Gastrocnemius medialis (tissue), 4 donors: ENCODE results near the gene TRAF7. TPM values are rescaled to one million over a fixed set of nuclear protein-coding genes. Genes with fewer than 3 reads are reported as not detected.
"Not testable (repeated sequence)": the region's sequence is repeated elsewhere in the genome, so short reads cannot be mapped to it uniquely, and the experiment has no call there.

Experiments used
- ATAC-seq, 2 donors: fragments of 150-250 bp; one replicate each; pipeline ENCODE4 v1.9.1; 2016
- DNase-seq, 2 donors: peaks; one replicate each; pipeline ENCODE4 v3.0.0-alpha.2; 2019
- H3K27ac ChIP-seq, 4 donors: fragments of 200-600 bp; sonication (generic); 1 replicate in 1 of 4; 2 replicates in 3 of 4; pipeline ENCODE4 v1.5.1; 2016 to 2018; ENCODE audit warnings: mild to moderate bottlenecking in 2 of 4, moderate library complexity in 1 of 4
- H3K27me3 ChIP-seq, 3 donors: fragments of 200-600 bp; sonication (generic) in 2 of 3; 1 replicate in 1 of 3; 2 replicates in 2 of 3; pipeline versions ENCODE4 v1.5.1 to v1.6.0; 2016 to 2019; ENCODE audit warnings: mild to moderate bottlenecking in 1 of 3, moderate library complexity in 1 of 3
- H3K36me3 ChIP-seq, 2 donors: fragments of 200-600 bp; sonication (generic) in 1 of 2; one replicate each; pipeline ENCODE4 v1.5.1; 2017 to 2018
- H3K4me1 ChIP-seq, 2 donors: fragments of 200-600 bp; sonication (generic) in 1 of 2; one replicate each; pipeline ENCODE4 v1.5.1; 2016 to 2017; ENCODE audit warnings: mild to moderate bottlenecking in 2 of 2
- H3K4me3 ChIP-seq, 4 donors: fragments of 200-600 bp; sonication (generic) in 3 of 4; 1 replicate in 1 of 4; 2 replicates in 3 of 4; pipeline ENCODE4 v1.5.1; 2016 to 2019; ENCODE audit warnings: mild to moderate bottlenecking in 2 of 4
- H3K9me3 ChIP-seq, 3 donors: fragments of 200-600 bp; sonication (generic) in 2 of 3; 1 replicate in 1 of 3; 2 replicates in 2 of 3; pipeline ENCODE4 v1.5.1; 2016 to 2019
- POLR2A ChIP-seq, 2 donors: fragments of 450-650 bp; IDR thresholded peaks; one replicate each; pipeline ENCODE4 v1.6.1; 2017; ENCODE audit warnings: antibody characterized with exemption in 2 of 2, mild to moderate bottlenecking in 2 of 2, moderate library complexity in 2 of 2
- in situ Hi-C, 4 donors: fragments of 200-750 bp; cut with MboI; loops; one replicate each; pipeline versions ENCODE4 v1.15.0 to v1.8.0; 2017; ENCODE audit warnings: low sequenced_read_pairs in 4 of 4
- intact Hi-C: fragments of 100-400 bp; cut with DNase I; formaldehyde crosslinking; loops from one replicate; pipeline ENCODE4 v1.15.1; 2023; ENCODE audit warnings: low total_unique reads
- total RNA-seq, 4 donors: library from RNA; depleted of rRNA; stranded (reverse); fragments of >200 nt; gene quantifications; one replicate each; pipeline versions ENCODE4 v1.1.0 to v1.2.3, GENCODE V29; 2016
- TF ChIP-seq, protein P1 (sequence below), 5 experiments: fragments of 450-650 bp in 3 of 5; fragments of 200-600 bp in 2 of 5; sonication (generic) in 2 of 5; IDR thresholded peaks in 4 of 5; conservative IDR thresholded peaks in 1 of 5; 1 replicate in 4 of 5; 2 replicates in 1 of 5; pipeline ENCODE4 v1.5.1; 2016 to 2019; ENCODE audit warnings: antibody characterized with exemption in 5 of 5, mild to moderate bottlenecking in 3 of 5, moderate library complexity in 3 of 5

TRAF7 gene
- total RNA-seq, 4 donors from 2014 or later = 39.5 to 71.4 (median 55.9) TPM

DNA sequence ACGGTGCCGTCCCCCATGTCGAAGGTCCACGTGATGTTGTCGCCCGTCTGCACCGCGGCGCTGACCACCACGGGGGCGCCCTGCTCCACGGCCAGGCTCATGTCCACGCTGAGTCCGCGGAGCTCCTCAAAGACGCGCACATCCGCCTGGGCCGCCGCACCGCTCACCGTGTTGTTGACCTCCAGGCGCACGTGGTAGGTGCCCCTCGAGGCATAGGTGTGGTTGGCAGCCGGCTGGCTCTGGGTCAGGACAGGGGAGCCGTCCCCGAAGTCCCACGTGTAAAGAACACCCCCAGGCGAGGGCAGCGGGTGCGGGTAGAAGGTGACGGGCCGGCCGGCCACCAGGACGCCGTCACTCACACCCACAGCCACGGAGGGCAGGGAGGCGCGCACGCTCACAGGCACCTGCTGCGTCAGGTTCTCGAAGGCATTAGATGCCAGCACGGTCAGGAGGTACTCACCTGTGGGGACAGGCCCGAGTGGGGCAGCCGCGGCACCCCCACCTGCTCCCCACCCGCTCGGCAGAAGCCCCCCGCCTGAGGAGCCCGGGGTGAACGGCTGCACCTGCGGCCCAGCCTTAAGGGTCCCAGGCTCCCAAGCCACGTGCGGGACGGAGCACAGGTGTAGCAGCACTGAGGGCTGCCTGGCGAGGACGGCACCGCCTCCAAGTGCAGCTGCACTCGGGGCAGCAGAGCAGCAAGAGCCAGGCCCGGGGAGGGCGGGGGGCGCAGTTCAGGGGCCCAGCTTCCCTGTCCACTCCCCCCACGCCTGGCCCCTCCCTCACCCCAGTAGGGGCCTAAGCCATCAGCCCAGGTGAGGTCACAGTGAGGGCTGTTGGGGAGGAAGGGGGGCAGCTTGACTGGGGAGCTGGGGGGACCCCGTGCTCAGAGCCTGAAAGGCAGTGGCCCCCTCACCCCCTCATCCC, 43.9 kb upstream of the TRAF7 start:
- H3K4me1 ChIP-seq, H3K4me3 ChIP-seq, H3K27me3 ChIP-seq, in situ Hi-C loops, H3K9me3 ChIP-seq, ATAC-seq, intact Hi-C loops, DNase-seq: not testable (repeated sequence)
- H3K27ac ChIP-seq = peak overlapping the region in 2 of 4 donors; percentile 58 to 64
- peaks cover 0 to 61% of the 10 kb centered on the region in 2 donors for H3K36me3 ChIP-seq

DNA sequence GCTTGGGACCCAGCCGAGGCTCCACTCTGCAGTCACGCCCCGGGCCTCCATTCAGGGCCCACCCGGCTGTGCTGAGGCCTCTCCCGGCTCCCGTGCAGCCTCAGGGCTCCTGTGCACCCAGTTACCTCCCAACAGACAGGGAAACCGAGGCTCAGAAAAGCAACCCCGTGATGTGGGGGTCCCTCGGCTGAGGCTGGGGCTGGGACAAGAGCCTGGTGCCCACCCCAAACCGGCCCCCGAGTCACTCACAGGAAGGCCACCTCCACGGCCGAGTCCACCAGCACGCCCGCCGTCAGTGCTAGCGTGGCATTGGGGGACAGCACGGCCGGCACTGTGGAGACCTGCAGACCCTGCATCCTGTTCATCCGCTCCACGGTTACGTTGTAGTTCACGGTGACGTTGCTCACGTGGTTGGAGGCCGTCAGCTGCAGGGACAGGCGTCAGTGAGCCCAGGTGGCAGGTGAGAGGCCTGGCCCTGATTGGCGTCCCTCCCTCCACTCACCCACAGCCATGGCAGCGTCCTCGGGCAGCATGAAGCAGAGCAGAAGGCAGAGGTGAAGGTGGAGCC, 43.0 kb upstream of the TRAF7 start:
- ATAC-seq, H3K27ac ChIP-seq, intact Hi-C loops, H3K4me3 ChIP-seq, H3K9me3 ChIP-seq, DNase-seq, H3K27me3 ChIP-seq, in situ Hi-C loops: not testable (repeated sequence)
- Histone ChIP-seq H3K36me3 (peaks cover 0 to 53% of the 10 kb centered on the region in 2 donors), H3K4me1 (peaks cover 10 to 12% of the 10 kb centered on the region in 2 donors)

DNA sequence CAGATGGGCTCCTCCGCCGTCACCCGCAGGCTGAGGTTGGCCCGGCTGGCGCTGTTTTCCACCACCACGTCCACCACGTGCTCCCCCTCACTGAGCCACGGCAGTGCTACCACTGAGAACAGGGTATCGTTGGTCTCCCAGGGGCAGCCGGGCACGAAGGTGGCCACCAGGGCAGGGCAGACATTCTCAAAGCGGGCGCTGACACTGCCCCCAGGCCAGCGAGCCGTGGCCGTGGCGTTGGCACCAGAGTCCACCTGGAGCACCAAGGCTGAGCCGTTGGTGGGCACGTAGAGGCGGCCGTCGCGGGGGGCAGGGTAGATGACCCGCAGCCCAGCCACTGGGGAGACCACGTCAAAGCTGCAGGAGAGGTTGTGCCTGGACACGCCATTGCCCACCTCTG, 41.4 kb upstream of the TRAF7 start:
- not testable (repeated sequence) for ATAC-seq
- peaks cover 18 to 24% of the 10 kb centered on the region in 2 donors for H3K4me1 ChIP-seq
- peaks cover 0 to 43% of the 10 kb centered on the region in 2 donors for H3K36me3 ChIP-seq

DNA sequence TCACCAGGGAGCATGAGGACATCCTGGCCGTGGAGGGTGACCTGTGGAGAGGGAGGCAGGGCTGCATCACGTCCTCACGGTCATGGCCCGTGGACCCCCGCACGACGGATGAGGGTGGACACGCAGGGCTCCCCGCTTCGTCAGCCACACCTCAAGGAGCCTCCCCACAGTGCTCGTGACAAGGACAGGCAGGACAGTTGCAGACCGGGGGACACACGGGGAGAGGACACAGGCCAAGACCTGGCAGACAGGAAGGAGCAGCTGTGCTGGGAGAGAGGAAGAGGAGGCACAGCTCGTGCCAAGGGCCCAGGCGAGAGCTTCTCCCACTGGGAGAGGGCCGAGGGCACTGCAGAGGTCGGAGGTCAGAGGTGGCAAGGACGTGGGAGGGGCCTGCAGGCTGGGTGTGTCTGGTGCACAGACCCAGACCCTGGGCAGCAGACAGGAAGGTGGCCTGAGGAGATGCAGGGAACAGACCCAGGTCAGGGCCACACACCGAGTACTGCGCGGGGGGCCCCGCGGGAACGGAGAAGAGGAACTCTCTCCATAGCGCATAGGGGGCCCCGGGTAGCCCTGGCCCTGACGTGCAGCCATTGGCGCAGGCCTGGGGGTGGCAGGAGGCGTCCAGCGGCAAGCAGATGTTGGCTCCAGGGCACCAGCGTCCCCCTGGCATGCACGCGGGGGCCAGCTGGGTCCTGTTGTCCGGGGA, 40.5 kb upstream of the TRAF7 start:
- in situ Hi-C loops = not testable (repeated sequence)
- peak; percentile 30 to 74 for DNase-seq

More for the DNA sequence above, 41.4 kb upstream of the TRAF7 start:
- H3K4me3 ChIP-seq, in situ Hi-C loops, H3K9me3 ChIP-seq, H3K27me3 ChIP-seq, intact Hi-C loops, DNase-seq: not testable (repeated sequence)
- peak overlapping the region in 3 of 4 donors; percentile 18 to 83 (median 63) for H3K27ac ChIP-seq

DNA sequence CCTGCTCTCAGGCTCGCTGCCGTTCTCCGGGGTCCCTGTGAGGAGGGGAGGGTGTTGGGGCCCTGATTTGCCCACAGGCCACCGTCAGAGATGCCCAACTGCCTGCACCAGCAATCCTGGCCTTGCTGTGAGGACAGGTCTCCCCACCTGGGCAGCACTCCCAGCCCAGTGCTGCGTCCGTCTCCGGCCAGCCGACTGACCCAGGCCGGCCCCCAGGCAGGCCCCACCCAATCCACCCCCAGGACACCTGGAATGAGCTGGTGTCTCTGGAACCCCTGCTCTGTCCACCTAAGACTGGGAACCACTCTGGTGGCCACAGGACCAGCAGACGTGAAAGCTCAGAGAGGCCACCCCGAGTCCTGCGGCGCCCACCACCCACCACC, 40.0 kb upstream of the TRAF7 start:
- DNase-seq = no peak

More for the DNA sequence above, 40.5 kb upstream of the TRAF7 start:
- H3K4me3 ChIP-seq, H3K9me3 ChIP-seq, intact Hi-C loops, H3K27me3 ChIP-seq, ATAC-seq: not testable (repeated sequence)
- Histone ChIP-seq H3K27ac (peak overlapping the region; percentile 33 to 83 (median 51)), H3K36me3 (peaks cover 0 to 37% of the 10 kb centered on the region in 2 donors), H3K4me1 (peaks cover 18 to 31% of the 10 kb centered on the region in 2 donors)

DNA sequence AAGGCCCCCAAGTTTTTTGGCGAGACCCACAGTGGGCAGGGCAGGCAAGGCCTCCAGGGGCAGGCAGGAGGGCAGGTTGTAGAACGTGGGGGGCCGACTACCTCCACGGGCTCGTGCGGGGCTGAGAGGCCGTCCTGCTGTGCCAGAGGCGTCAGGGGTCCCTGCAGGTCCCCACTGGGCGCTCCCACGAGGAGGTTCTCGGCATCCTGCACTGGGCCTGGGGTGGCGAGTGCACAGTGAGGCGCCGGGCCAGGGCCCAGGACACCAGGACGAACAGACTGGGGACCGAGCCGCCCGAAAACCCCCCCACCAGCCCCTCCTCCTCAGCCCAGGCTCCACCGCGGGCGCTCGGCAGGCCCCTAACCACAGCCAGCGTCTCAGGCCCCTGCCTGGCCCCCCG, 39.2 kb upstream of the TRAF7 start:
- Histone ChIP-seq H3K27ac (peak overlapping the region in 3 of 4 donors; percentile 45 to 72 (median 50)), H3K4me1 (peaks cover 30 to 45% of the 10 kb centered on the region in 2 donors), H3K36me3 (peaks cover 0 to 24% of the 10 kb centered on the region in 2 donors)
- intact Hi-C loops, H3K4me3 ChIP-seq, H3K27me3 ChIP-seq, in situ Hi-C loops, DNase-seq, ATAC-seq, H3K9me3 ChIP-seq: not testable (repeated sequence)

More for the DNA sequence above, 40.0 kb upstream of the TRAF7 start:
- TF ChIP-seq, protein P1, sequence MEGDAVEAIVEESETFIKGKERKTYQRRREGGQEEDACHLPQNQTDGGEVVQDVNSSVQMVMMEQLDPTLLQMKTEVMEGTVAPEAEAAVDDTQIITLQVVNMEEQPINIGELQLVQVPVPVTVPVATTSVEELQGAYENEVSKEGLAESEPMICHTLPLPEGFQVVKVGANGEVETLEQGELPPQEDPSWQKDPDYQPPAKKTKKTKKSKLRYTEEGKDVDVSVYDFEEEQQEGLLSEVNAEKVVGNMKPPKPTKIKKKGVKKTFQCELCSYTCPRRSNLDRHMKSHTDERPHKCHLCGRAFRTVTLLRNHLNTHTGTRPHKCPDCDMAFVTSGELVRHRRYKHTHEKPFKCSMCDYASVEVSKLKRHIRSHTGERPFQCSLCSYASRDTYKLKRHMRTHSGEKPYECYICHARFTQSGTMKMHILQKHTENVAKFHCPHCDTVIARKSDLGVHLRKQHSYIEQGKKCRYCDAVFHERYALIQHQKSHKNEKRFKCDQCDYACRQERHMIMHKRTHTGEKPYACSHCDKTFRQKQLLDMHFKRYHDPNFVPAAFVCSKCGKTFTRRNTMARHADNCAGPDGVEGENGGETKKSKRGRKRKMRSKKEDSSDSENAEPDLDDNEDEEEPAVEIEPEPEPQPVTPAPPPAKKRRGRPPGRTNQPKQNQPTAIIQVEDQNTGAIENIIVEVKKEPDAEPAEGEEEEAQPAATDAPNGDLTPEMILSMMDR (IDR thresholded peaks at IDR 0.05 in 4 of 5, conservative IDR thresholded peaks at IDR 0.05 in 1 of 5) = no peak
- TF ChIP-seq POLR2A (IDR thresholded peaks at IDR 0.05) = no peak
- in situ Hi-C loops = no loop called here
- Histone ChIP-seq H3K9me3 (no peaks in the 10 kb centered on the region), H3K4me1 (peaks cover 22 to 37% of the 10 kb centered on the region in 2 donors), H3K27me3 (no peaks in the 10 kb centered on the region), H3K4me3 (no peak overlapping the region), H3K36me3 (peaks cover 0 to 31% of the 10 kb centered on the region in 2 donors), H3K27ac (peak overlapping the region in 2 of 4 donors; percentile 63 to 83)
- intact Hi-C loops = no loop called here
- no peak for ATAC-seq

DNA sequence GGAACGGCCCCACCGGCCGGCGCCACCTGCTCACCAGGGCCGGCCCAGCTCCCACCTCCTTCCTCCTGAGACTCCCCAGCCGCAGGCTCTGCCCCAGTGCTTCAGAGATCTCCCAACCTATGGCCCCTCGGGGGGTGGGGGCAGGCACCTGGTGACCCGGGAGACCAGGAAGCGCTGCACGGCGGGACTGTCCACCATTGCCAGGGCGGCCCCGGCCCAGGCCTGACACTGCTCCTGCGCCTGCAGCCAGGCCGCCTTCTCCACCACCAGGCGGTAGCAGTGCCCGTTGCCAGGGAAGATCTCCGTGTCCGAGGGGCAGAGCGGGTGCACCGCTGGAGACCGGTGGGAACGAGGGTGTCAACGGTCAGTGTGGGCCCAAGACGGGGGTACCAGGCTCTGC, 38.2 kb upstream of the TRAF7 start:
- H3K9me3 ChIP-seq, intact Hi-C loops, H3K4me3 ChIP-seq, DNase-seq, H3K27me3 ChIP-seq, in situ Hi-C loops, ATAC-seq: not testable (repeated sequence)
- Histone ChIP-seq H3K4me1 (peaks cover 37 to 54% of the 10 kb centered on the region in 2 donors), H3K27ac (peak overlapping the region in 3 of 4 donors; percentile 10 to 72 (median 47)), H3K36me3 (peaks cover 0 to 16% of the 10 kb centered on the region in 2 donors)

DNA sequence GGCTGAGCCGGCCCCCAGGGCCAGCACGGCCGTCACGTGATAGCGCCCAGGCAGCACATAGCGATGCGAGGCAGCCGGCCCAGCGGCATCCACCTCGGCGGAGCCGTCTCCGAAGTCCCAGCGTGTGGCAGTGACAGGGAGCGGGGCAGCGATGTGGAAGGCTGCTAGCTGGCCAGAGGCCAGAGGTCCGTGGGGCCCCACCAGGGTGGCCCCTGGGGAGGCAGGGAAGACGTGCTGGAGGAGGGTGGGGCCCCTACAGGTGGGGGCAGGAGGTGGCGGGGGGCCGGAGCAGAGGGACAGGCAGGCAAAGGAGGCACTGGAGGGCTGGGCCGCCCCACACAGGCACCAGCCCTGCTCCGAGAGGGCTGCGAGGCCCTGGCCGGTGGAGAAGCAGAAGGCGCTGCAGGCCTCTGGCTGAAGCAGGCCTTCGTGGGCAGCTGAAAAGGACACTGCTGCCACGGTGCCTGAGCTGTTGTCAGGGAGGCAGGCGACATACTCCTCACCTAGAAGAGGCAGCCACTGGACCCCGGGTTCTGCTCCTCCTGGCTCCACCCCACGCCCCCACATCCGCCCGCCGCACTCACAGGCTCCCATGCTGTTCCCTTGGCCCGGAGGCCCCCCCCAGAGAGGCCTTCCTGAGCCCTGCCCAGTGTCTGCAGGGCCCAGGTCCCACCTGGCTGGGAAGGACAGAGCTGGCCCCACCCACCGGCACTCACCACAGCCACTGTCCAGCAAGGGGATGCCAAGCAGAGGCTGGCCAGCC, 37.4 kb upstream of the TRAF7 start:
- peaks cover 45 to 62% of the 10 kb centered on the region in 2 donors for H3K4me1 ChIP-seq
- H3K27ac ChIP-seq = peak overlapping the region; percentile 70 to 84 (median 74)

More for the DNA sequence above, 37.4 kb upstream of the TRAF7 start:
- H3K27me3 ChIP-seq, H3K9me3 ChIP-seq, intact Hi-C loops, ATAC-seq, in situ Hi-C loops, DNase-seq, H3K4me3 ChIP-seq: not testable (repeated sequence)
- peaks cover 0 to 11% of the 10 kb centered on the region in 2 donors for H3K36me3 ChIP-seq
